Activated T-helper 9 cell treated with anti-CD3 and anti-CD28 coated beads, Interleukin-2, amount 50 U/mL, for 16 hours (primary cell): ENCODE results near the gene ABTB2.
"Not testable (repeated sequence)": the region's sequence is repeated elsewhere in the genome, so short reads cannot be mapped to it uniquely, and the experiment has no call there.

ENCODE experiments used
- DNase-seq: peaks from one replicate; pipeline ENCODE4 v3.0.0-alpha.2; 2020; ENCODE audit warnings: low read depth

ABTB2 gene

DNA sequence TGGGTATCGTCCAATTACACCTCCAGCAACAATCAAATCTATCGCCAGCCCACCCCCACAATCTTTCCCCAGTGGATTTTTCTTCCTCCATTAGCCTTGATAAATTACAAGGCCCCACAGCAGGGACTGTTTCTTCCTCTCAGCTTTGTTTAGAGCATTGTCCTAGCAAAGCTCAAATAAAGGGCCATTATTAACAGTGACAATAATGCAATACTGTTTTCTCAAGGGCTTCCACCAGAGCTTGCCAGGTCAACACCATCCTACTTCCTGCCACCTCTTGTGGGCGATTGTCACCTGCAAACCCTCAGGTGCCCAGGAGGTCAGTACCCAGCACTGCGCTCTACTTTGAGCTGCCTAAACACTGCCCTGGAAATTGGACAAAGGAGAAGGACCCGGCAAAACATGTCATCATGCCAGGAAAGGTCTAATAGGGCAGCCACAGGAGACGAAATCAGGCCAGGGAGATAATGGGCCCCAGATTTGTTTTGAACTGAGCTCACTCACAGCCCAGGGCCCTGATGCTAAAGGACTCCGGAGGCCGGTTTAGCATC is 95.2 kb downstream of the ABTB2 start:
- DNase-seq = no peak

DNA sequence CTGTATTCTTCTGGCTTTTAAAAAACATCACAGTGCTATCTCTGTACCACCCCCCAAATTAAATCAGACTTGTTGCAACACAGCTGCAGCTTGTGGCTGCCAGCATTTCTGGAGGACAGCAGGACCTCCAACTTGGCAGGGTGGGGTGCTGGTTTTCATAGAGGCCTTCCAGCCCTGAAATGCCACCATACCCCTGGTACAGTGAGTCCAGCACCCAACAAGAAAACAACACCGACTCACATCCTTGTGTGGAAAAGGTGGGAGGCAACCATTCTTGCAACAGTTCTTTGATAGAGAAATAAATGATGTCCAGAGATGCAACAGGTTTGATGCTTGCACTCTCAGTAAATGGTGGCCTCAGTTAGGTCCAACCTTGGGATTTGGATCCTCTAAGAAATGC is 96.0 kb downstream of the ABTB2 start:
- no peak for DNase-seq

DNA sequence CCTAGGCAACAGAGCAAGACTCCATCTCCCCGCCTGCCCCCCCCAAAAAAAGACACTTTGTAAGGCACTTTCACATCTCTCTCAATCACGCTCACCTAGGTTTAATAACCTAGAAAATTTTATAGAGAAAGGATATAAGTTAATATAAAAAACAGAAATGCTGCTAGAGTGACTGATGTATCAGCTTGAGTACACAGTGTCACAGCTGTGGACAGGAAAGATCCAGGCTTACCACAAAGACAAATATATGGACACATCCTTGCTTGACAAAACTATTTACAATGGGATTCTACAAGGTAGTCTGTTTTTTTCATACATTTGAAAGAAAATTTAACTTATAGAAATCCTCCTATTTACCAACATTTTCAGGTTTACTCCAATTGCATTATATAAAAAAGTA is 96.7 kb downstream of the ABTB2 start:
- DNase-seq = no peak

DNA sequence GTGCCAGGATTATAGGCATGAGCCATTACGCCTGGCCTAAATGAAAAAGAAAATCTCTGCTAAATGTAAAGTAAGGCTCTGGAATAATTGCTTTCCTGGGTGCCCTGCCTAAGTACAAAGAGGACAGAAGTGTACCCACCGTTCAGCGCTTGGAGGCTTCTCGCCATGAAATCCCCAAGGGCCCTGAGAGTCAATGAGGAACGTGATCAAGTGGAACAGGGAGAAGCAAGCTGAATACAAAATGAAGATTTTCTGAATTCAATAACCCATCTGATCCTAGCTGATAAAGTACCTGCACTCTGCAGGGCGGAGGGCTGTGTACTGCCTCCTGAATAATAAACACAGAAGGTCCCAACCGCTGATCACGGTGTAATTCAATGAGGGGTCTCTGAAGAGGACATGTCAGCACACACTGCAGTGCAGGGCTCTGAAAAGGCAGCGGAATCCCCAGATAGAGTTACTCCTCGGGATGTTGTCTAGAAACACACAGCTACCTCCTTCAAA is 97.7 kb downstream of the ABTB2 start:
- DNase-seq = no peak

DNA sequence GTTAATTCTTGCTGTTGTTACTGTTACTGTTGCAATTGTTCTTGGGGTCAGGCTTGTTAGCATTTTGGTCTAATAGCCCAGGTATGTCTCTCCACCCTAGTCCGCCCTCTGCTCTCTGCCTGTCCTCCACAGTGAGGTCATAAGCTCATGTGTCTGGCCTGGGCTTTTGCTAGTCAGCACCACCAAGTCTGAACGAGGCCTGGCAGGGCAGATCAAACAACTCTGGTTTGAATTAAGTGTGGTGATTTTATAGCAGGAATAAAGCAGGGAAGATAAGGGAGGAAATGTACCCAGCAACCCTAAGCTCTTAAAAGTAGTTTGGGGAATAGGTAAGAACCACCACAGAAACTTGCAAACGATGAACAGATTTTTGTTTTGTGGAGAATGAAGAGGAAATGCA is 98.7 kb downstream of the ABTB2 start:
- no peak for DNase-seq

DNA sequence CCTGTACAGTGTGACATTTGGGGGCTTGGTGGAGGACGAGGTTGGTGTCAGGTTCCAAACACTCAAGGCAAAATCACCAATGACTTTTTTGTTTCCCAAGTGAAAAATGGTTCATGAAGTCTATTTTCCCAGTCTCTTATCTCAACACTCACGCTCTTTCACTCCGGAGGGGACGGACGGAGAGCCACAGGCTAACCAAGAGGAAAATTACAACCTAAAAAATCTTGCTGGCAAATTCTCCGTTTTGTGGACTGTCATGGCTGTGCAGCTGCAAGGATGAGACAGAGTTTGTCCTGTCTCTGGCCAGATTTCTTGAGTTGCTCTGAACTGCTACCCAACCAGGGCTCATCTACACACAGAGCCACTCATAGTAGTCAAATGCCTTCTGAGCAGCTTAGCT is 101.2 kb downstream of the ABTB2 start:
- DNase-seq = no peak

DNA sequence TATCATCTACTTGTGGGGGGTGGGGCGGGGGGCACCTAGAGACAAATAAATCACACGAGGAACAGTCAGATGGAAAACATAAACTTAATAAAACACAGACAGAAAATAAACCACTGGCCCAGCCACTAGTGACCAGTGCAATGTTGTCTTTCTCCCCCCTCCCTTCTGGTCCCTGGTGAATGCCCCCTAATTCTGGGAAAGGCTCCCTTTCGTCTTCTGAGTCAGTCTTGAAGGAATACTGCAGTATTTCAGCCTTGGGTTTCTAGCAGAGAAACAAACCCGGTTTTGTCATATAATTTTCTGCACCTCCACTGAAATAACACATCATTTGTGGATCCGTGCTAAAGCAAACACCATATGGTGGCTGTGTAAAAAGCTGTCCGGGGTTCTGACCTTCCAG is 101.7 kb downstream of the ABTB2 start:
- DNase-seq = no peak

DNA sequence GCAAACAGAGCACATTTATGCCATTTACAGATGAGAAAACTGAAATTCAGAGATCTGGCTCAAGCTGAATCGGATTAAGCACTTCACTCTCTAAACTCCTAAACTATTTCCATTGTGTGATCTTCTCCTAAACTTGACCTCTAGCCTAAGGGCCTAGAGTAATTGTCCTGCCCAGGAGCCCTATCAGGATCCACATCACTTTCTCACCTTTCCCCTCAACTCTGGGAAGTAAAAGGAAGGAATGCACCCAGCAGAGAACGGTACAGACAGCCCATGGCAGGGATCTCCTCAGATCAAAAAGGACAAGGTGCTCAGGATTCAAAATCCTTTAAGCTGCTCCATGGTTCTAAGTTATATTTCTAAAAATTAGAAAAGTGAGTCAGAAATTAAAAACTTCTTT is 102.7 kb downstream of the ABTB2 start:
- no peak for DNase-seq

DNA sequence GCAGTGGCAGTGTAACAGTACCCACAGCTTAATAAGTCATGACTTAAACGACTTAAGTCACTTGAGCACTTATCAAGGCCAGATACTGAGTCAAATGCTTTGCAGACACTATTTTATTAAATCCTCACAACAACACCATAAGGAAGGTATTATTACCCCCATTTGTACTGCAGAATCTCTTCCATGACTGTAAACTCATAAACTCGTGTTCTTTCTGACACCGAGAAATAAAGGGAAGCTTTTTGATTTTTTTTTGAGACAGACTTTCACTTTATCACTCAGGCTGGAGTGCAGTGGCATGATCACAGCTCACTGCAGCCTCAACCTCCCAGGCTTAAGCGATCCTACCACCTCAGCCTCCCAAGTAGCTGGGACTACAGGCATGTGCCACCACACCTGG is 103.8 kb downstream of the ABTB2 start:
- DNase-seq = no peak

DNA sequence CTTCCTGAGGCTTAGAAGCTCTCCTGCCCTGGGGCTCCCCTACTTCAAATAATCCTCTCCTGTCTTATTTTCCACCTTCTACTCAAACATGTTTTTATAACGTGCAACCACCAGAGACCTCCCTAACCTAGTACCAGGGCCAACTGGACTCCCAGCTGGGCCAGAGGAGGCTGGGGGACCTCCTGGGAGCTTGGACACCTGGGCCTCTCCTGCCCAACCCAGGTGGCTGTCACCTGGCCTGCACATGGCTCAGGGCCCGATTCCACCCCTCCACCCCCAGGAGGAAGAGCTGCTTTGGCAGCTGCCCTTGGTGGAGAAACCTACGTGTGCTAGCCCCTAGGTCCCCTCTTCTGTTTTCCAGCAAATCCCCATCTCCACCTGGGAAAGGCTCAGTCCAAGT is 105.2 kb downstream of the ABTB2 start:
- no peak for DNase-seq

DNA sequence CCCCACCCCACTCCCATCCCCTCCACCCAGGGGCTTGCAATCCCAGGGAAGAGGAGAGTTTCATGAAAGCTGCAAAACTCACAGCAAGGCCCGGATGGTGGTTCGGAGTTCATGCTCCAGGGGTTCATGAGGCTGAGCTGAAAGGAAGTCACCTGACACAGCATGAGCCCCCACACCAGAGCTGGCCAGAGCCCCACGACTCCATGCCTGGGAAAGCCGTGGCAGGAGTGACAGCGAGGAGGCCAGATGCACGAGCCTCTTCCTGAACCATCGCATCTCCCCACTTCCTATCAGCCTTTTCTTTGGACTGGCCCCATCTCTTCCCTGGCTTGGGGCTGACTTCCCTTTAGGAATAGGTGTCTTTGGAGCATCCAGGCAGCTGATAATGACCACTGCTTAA is 105.8 kb downstream of the ABTB2 start:
- no peak for DNase-seq

DNA sequence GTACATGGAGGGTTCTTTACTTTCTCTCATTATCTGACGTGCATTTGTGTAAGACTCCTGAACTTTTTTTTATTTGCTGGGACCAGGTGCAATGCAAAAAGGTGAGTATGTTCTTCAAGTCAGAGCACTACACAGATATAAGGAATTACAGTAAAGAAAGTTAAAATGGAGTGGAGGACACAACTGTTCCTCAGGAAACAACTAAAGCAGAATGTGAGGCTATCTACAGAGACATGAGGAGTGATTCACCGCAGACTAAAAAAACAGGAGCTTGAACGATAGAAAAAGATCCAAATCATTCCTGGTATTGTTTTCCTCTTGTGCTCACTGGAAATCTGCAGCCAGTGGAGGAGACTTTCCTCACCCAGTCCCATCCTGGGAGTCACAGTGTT is 106.2 kb downstream of the ABTB2 start:
- DNase-seq = no peak

DNA sequence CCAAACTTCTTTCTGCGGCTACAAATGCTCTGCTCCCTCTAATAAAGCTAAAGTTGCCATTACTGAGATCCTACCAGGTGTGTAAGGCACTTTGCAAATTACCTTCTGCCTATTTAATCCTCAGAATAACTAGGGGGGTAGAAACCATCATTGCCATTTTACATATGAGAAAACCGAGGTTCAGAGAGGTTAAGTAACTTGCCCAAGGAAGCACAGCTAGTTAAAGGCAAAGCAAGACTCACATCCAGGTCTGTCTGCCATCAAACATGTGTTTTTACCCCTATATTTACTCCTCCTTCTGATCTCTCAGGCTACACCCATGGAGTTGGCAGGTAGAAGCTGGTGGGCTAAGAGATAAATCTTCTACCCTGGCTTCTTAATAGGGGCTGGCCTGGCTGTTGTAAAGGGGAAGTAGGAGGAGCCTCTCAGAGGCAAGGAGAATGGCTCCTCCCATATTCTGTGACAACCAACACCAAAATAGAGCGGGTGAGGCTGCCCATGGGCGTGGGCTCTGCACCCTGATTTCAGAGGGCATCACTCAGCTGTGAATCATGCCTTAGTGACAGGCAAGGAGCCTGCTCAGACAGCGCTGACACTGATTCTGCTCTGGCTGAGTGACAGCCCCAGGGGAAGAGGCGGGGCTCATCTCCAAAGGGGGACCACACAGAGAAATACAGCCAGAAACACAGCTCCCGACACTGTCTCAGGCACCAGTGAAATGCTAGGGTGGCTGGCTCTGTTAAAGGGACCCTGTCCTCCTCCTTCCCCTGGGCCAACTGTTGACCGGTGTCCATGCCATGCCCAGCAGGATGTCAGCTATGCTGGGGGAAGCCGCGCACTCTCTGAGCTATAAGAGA is 106.8 kb downstream of the ABTB2 start:
- peak; percentile 49 for DNase-seq

DNA sequence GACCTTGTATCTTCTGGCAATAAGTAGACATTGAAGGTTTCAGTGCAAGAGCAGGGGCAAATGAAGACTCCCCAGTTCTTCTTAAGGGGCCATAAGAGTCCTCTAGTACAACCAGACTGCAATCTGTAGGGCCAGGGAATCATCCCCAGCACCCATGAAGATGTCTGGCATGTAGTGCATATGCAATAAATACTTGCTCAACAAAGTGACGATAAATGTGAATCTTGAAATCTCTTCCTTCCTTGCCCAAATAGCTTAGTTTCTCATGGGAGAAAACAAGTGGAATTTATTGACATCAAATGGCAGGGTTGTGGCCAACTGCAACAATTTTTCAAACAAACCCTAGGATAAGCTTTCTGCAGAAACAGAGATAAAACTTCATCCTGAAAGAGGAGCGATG is 107.6 kb downstream of the ABTB2 start:
- no peak for DNase-seq

DNA sequence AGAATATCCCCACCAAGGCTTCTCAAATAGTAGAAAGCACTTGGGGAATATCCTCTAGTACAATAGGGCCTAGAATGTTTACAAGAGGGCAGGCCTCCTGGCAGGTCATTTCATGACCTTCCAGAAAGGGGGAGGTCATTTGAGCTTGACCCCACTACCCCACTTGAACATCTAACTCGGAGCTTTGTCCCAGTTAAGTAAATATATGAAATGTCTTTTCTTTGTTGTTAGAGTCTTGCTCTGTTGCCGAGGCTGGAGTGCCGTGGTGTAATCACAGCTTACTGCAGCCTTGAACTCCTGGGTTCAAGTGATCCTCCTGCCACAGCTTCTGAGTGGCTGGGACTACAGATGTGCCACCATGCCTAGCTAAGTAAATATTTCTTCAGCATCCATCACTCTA is 108.4 kb downstream of the ABTB2 start:
- DNase-seq = no peak

DNA sequence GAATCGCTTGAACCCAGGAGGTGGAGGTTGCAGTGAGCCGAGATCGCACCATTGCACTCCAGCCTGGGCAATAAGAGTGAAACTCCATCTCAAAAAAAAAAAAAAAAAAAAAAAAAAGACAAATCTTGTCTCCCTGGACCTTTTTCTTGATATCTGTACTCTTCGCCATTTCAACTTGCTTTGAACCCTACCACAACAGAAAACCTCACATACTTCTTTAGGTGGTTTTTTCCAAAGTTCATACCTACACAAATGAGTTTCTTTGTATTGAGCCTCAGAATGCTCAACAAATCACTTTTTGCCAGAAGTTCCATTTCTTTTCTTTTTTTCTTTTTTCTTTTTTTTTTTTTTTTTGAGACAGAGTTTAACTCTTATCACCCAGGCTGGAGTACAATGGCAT is 111.3 kb downstream of the ABTB2 start:
- DNase-seq = not testable (repeated sequence)

DNA sequence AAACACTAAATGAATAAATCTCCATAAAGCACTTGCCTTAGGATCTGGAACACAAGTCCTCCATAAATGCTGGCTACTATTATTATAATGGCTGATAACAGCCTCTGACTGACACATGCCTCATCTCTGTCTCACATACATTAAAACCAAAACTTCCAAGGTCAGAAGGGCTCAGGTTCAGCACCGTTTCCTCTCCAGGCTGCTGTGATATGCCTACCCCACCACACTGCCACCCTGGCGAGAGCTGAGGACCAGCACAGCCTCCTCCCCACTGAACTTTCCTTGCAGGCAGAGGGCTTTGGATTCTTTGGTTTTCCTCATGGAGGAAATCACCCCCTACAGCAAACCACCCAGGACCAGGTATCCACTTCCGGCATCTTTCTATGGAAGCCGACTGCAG is 112.8 kb downstream of the ABTB2 start:
- no peak for DNase-seq

DNA sequence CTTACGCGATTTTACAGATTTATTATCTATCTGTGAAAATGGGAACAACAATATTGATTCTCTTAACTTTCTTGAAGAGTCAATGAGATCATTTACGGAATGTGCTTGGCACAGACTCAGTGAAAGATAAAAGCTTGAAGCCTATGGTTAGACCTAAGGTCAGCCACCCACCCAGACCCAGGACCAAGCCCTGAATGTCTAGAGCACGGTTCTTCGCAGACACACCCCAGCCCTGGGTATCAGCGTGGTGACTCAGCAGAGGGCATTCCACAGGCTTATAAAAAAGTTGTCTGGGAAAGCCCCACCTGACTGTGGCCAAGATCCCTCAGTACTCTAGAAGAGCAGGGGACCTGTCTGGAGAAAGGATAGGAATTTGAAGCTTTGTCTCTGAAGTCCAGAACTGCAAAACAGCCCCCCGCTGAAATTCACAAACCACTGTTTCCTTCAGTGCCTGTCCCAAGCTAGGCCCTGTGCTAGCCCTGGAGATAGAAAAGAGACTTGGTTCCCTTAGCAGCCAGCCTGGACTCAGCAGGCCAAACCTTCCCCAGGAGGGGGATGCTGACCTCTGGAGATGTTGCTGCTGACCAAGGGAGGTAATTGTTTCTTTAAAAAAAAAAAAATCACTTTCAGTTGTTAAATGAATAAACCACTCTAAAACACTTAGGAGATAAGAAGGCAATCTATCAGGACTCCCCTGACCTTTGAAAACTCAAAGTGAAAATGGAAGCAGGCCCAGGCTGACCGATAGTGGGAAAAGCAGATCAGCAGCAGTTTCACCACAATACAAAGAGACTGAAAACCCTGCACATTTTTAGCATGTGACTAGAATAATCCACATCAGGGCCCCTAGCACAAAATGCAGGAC is 114.0 kb downstream of the ABTB2 start:
- DNase-seq = peak; percentile 19

DNA sequence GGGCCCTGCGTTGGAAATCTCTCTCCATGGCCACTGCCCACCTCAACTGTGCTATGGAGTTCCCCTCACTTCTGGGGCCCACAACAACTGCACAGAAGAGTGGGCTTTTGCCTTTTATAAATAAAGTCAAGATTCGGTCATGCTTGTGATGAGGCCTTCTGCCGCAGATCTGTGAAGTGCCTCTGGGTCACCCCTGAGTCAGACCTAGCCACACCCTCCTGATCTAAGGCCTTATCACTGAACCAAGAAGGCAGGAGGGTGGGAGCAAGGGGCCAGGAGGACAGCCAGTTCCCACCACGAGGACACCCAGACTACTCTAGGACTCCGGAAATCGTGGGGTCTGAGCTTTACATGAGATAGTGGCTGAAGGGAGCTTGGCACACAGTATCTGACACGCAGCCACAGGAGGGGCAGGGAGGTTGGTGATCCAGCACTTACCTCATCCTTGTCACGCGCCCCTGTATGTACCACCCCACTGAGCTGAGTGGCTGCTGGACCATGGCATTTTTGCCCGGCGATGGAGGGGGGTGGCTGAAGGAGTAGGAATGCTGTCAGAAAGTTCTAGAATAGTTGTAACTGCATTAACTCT is 115.7 kb downstream of the ABTB2 start:
- no peak for DNase-seq

DNA sequence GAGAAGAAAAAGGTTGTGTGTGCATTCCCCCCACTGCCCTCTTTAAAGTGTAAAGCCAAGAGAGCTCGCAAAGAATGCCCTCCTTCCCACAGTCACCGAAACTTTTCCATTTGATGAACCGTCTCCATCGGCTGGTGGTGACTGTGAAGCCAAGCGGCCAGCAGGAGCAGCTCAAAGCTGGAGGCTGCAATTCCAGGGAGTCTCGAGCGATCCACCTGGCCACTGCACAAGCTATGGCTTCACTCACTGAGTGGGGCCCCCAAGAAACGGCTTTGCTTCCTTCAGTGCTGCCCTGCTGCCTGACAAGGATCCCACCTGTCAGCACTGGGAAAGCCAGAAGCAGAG is 117.7 kb downstream of the ABTB2 start:
- no peak for DNase-seq

DNA sequence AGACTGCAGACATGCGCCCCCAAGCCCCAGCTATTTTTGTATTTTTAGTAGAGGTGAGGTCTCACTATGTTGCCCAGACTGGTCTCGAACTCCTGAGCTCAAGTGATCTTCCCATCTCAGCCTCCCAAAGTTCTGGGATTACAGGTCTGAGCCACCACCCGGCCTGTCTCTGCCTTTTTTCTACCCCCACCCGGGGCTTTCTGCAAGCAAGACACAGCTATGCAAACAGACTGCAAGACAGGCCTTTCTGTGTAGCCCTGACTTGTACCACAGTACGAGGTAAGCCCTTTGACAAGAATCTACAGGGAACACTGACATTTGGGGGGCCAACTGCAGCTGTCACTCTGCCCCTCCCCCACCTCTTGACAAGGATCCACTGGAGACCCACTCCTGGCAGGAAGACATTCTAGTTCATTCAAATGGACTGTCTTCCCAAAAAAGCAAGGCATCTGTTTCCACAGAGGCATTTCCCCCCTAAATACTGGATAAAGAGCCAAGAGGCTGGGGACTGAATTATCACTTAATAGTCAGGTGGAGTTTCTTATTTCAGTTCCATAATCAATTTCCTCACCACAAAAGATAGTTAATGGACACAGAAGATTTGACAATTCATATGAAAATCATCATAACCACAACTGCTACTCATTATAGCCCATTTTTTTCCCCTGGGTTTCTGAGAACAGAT is 118.2 kb downstream of the ABTB2 start:
- DNase-seq = no peak

DNA sequence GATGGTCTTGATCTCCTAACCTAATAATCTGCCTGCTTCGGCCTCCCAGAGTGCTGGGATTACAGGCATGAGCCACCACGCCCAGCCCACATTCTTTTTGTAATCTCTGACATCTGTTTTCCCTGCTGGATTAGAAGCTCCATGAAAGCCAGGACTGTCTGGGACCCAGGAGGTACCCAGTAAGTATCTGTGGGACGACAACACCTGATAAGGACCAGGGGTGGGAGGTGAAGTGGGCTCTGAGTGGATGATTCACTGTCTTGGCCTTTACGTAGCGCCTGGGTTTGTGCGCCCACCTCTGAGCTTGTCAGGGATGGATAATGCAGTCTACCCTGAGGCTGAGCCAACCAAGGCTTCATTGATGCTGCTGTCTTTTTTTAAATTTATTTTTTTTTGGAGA is 118.8 kb downstream of the ABTB2 start:
- no peak for DNase-seq
